Rectal smooth muscle tissue (tissue), 1 donor: ENCODE results near the gene ZNF335.
"Not testable (repeated sequence)": the region's sequence is repeated elsewhere in the genome, so short reads cannot be mapped to it uniquely, and the experiment has no call there.

ENCODE experiments used
- H3K27ac ChIP-seq: one replicate; pipeline ENCODE4 v1.7.0; 2013; ENCODE audit warnings: low read depth, low read length, inconsistent platforms
- H3K27me3 ChIP-seq: one replicate; pipeline ENCODE4 v1.7.0; 2013; ENCODE audit warnings: low read length; ENCODE audit not compliant: control insufficient read depth, insufficient read depth
- H3K36me3 ChIP-seq: one replicate; pipeline ENCODE4 v1.7.0; 2013; ENCODE audit warnings: low read length; ENCODE audit not compliant: control insufficient read depth, insufficient read depth
- H3K4me1 ChIP-seq: one replicate; pipeline ENCODE4 v1.7.0; 2013; ENCODE audit warnings: low read length; ENCODE audit not compliant: control insufficient read depth, insufficient read depth
- H3K4me3 ChIP-seq: one replicate; pipeline ENCODE4 v1.7.0; 2013; ENCODE audit warnings: low read length
- H3K9ac ChIP-seq: one replicate; pipeline ENCODE4 v1.7.0; 2013; ENCODE audit warnings: low read length

Gene ZNF335

GRCh38 chr20:45943613-45944012 lies 28.4 kb downstream of the ZNF335 start:
- Histone ChIP-seq H3K36me3 (peaks cover 77% of the 10 kb centered on the region), H3K27me3 (no peaks in the 10 kb centered on the region), H3K4me3 (no peak overlapping the region), H3K4me1 (no peaks in the 10 kb centered on the region), H3K9ac (no peak overlapping the region), H3K27ac (no peak overlapping the region)

- H3K27ac ChIP-seq = no peak overlapping the region
- H3K36me3 ChIP-seq = peaks cover 65% of the 10 kb centered on the region
- no peaks in the 10 kb centered on the region for H3K4me1 ChIP-seq
Observed at GRCh38 chr20:45940469-45940868, 31.5 kb downstream of the ZNF335 start.

GRCh38 chr20:45940053-45940452 lies 31.9 kb downstream of the ZNF335 start:
- H3K4me1 ChIP-seq = no peaks in the 10 kb centered on the region
- no peak overlapping the region for H3K9ac ChIP-seq
- no peak overlapping the region for H3K4me3 ChIP-seq
- no peak overlapping the region for H3K27ac ChIP-seq
- H3K36me3 ChIP-seq = peaks cover 61% of the 10 kb centered on the region
- H3K27me3 ChIP-seq = no peaks in the 10 kb centered on the region

More at GRCh38 chr20:45940469-45940868, 31.5 kb downstream of the ZNF335 start:
- H3K27me3 ChIP-seq = no peaks in the 10 kb centered on the region
- H3K4me3 ChIP-seq = no peak overlapping the region
- no peak overlapping the region for H3K9ac ChIP-seq

- H3K27ac ChIP-seq = no peak overlapping the region
- H3K4me3 ChIP-seq = no peak overlapping the region
- peaks cover 49% of the 10 kb centered on the region for H3K36me3 ChIP-seq
- H3K9ac ChIP-seq = no peak overlapping the region
- no peaks in the 10 kb centered on the region for H3K4me1 ChIP-seq
- no peaks in the 10 kb centered on the region for H3K27me3 ChIP-seq
Observed at GRCh38 chr20:45938727-45939438, 33.1 kb downstream of the ZNF335 start.

GRCh38 chr20:45937765-45938164 lies 34.2 kb downstream of the ZNF335 start:
- Histone ChIP-seq H3K4me3 (no peak overlapping the region), H3K9ac (no peak overlapping the region), H3K27me3 (no peaks in the 10 kb centered on the region), H3K36me3 (peaks cover 39% of the 10 kb centered on the region), H3K4me1 (peaks cover 5% of the 10 kb centered on the region), H3K27ac (no peak overlapping the region)

GRCh38 chr20:45935416-45936046 lies 36.5 kb downstream of the ZNF335 start:
- H3K4me1 ChIP-seq = peaks cover 5% of the 10 kb centered on the region
- peak overlapping the region; percentile 93 for H3K4me3 ChIP-seq
- peak overlapping the region; percentile 73 for H3K9ac ChIP-seq
- peak overlapping the region; percentile 92 for H3K27ac ChIP-seq
- H3K36me3 ChIP-seq = peaks cover 31% of the 10 kb centered on the region
- H3K27me3 ChIP-seq = no peaks in the 10 kb centered on the region

GRCh38 chr20:45934586-45935415 lies 37.2 kb downstream of the ZNF335 start, which contains the start of gene PCIF1:
Gene PCIF1 (plus strand): TSS chr20:45934683. CDS start chr20:45939000, 4,317 bp downstream.
- peaks cover 5% of the 10 kb centered on the region for H3K4me1 ChIP-seq
- H3K9ac ChIP-seq = peak within 1 kb of the TSS; percentile 99
- no peaks in the 10 kb centered on the region for H3K27me3 ChIP-seq
- H3K27ac ChIP-seq = peak within 1 kb of the TSS; percentile 100
- peaks cover 25% of the 10 kb centered on the region for H3K36me3 ChIP-seq
- peak within 1 kb of the TSS; percentile 99 for H3K4me3 ChIP-seq

- Histone ChIP-seq H3K9ac (peak overlapping the region; percentile 99), H3K4me3 (peak overlapping the region; percentile 99), H3K4me1 (peaks cover 5% of the 10 kb centered on the region), H3K27me3 (no peaks in the 10 kb centered on the region), H3K36me3 (peaks cover 18% of the 10 kb centered on the region), H3K27ac (peak overlapping the region; percentile 100)
Observed at GRCh38 chr20:45934046-45934585, 37.9 kb downstream of the ZNF335 start.

GRCh38 chr20:45933266-45934045 lies 38.5 kb downstream of the ZNF335 start:
- Histone ChIP-seq H3K4me3 (peak overlapping the region; percentile 99), H3K9ac (peak overlapping the region; percentile 99), H3K27ac (peak overlapping the region; percentile 100), H3K27me3 (no peaks in the 10 kb centered on the region), H3K36me3 (peaks cover 13% of the 10 kb centered on the region), H3K4me1 (peaks cover 5% of the 10 kb centered on the region)

GRCh38 chr20:45931680-45932079 lies 40.3 kb downstream of the ZNF335 start:
- not testable (repeated sequence) for H3K4me1 ChIP-seq, H3K36me3 ChIP-seq, H3K27ac ChIP-seq, H3K9ac ChIP-seq, H3K4me3 ChIP-seq, H3K27me3 ChIP-seq

- H3K36me3 ChIP-seq = no peaks in the 10 kb centered on the region
- H3K4me3 ChIP-seq = no peak overlapping the region
- no peaks in the 10 kb centered on the region for H3K27me3 ChIP-seq
- peaks cover 4% of the 10 kb centered on the region for H3K4me1 ChIP-seq
- H3K9ac ChIP-seq = no peak overlapping the region
- no peak overlapping the region for H3K27ac ChIP-seq
Observed at GRCh38 chr20:45927071-45927878, 44.7 kb downstream of the ZNF335 start.
